Pancreas (tissue), 10 donors: ENCODE results near the gene GNAI1. TPM values are rescaled to one million over a fixed set of nuclear protein-coding genes. Genes with fewer than 3 reads are reported as not detected.

Source experiments
- ATAC-seq, 4 donors: fragments of 200-7000 bp; cut with Tn5 transposase; one replicate each; pipeline versions ENCODE4 v1.8.0 to v1.9.1; 2020; ENCODE audit warnings: mild to moderate bottlenecking in 4 of 4, moderate library complexity in 4 of 4
- DNase-seq, 6 donors: peaks; one replicate each; pipeline ENCODE4 v3.0.0-alpha.2; 2020
- FAIRE-seq: peaks from 2 replicates; lab custom pipeline; 2012; peaks lifted over from hg19 to GRCh38; lab: Jason Lieb, UNC
- H3K27ac ChIP-seq, 4 donors: fragments of 200-600 bp; sonication (generic); 1 replicate in 3 of 4; 2 replicates in 1 of 4; pipeline versions ENCODE4 v1.5.0 to v1.8.0; 2020
- H3K27me3 ChIP-seq, 4 donors: fragments of 200-600 bp; one replicate each; pipeline ENCODE4 v1.8.0; 2021
- H3K36me3 ChIP-seq, 3 donors: fragments of 200-600 bp; sonication (generic) in 1 of 3; one replicate each; pipeline versions ENCODE4 v1.5.0 to v1.8.0; 2020 to 2021
- H3K4me1 ChIP-seq, 3 donors: fragments of 200-600 bp; one replicate each; pipeline ENCODE4 v1.8.0; 2021
- H3K4me3 ChIP-seq, 4 donors: fragments of 200-600 bp; sonication (generic) in 2 of 4; one replicate each; pipeline versions ENCODE4 v1.5.0 to v1.8.0; 2020 to 2021
- H3K9me3 ChIP-seq, 4 donors: fragments of 200-600 bp; one replicate each; pipeline ENCODE4 v1.8.0; 2021
- WGBS, 2 donors: extraction: QIAGEN DNeasy Blood & Tissue Kit; methylation state at CpG; one replicate each; pipeline ENCODE4 v1.1.7; 2013; 5-methylcytosine and 5-hydroxymethylcytosine counted together
- intact Hi-C, 3 donors: fragments of 100-400 bp; cut with DNase I; formaldehyde crosslinking; loops; one replicate each; pipeline versions ENCODE4 v1.11.1 to v1.14.2; 2022
- polyA plus RNA-seq, 2 donors: library from polyadenylated mRNA; stranded (reverse); fragments of 200-250 nt; gene quantifications; one replicate each; pipeline ENCODE4 v1.2.3, GENCODE V29; 2013
- total RNA-seq, 6 donors: library from RNA; stranded (reverse); fragmentation: NEBNext Ultra II Directional in 4 of 6; extraction: Animal tissue kit (Norgen Biotek cat#: 25700) in 4 of 6; gene quantifications; one replicate each; pipeline versions ENCODE4 v1.2.1 to v1.2.4, GENCODE V29; 2021 to 2023
- TF ChIP-seq, protein P1 (sequence below), 4 donors: fragments of 200-600 bp; sonication (generic) in 3 of 4; IDR thresholded peaks; one replicate each; pipeline versions ENCODE4 v1.5.0 to v1.8.0; 2021; ENCODE audit warnings: antibody characterized with exemption in 4 of 4
- donor health status: healthy with polysubstance abuse.
- donor health status: DM: no; HTN: no; CAD: no; lungs with moderate emphysema.
- donor health status: DM: no; HTN: no; CAD: no.
- donor health status: control.
- donor health status: control.
- donor health status: Bipolar disorder and iron deficiency.
- donor health status: DM: yes; HTN: yes; CAD: no.
- donor health status: DM: no; HTN: no; CAD: no.
- donor health status: DM: no; HTN: no; CAD: no.
- donor health status: DM: yes; HTN: yes; CAD: no.

Gene GNAI1
- total and polyA plus RNA-seq, 8 donors, result 3.0 to 25.9 (median 5.4) TPM

DNA sequence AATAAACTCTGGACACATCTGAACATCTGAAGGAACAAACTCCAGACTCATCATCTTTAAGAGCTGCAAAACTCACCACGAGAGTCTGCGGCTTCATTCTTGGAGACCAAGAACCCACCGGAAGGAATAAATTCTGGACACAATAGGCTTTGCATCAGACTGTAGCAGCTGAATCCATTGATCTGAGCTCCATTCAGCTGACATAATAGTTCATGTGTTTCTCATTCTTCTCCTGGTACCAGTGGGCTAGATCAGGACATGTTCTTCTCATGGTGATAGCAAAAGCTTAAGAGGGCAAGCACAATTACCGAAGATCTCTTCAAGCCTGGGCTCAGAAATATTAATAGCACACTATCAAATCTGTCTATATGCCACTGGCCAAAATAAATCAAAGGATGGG lies 20.5 kb upstream of the GNAI1 start:
- intact Hi-C loops, result no loop called here
- Histone ChIP-seq H3K4me1 (no peaks in the 10 kb centered on the region), H3K27me3 (no peaks in the 10 kb centered on the region), H3K4me3 (no peak overlapping the region), H3K9me3 (no peaks in the 10 kb centered on the region), H3K27ac (no peak overlapping the region), H3K36me3 (no peaks in the 10 kb centered on the region)
- DNase-seq (no peak), ATAC-seq (no peak), FAIRE-seq (no peak)
- 74 to 83% methylated on average over 4 of the region's 4 CpGs for WGBS, 2 donors
- TF ChIP-seq, protein P1, sequence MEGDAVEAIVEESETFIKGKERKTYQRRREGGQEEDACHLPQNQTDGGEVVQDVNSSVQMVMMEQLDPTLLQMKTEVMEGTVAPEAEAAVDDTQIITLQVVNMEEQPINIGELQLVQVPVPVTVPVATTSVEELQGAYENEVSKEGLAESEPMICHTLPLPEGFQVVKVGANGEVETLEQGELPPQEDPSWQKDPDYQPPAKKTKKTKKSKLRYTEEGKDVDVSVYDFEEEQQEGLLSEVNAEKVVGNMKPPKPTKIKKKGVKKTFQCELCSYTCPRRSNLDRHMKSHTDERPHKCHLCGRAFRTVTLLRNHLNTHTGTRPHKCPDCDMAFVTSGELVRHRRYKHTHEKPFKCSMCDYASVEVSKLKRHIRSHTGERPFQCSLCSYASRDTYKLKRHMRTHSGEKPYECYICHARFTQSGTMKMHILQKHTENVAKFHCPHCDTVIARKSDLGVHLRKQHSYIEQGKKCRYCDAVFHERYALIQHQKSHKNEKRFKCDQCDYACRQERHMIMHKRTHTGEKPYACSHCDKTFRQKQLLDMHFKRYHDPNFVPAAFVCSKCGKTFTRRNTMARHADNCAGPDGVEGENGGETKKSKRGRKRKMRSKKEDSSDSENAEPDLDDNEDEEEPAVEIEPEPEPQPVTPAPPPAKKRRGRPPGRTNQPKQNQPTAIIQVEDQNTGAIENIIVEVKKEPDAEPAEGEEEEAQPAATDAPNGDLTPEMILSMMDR (IDR thresholded peaks at IDR 0.05), result no peak

DNA sequence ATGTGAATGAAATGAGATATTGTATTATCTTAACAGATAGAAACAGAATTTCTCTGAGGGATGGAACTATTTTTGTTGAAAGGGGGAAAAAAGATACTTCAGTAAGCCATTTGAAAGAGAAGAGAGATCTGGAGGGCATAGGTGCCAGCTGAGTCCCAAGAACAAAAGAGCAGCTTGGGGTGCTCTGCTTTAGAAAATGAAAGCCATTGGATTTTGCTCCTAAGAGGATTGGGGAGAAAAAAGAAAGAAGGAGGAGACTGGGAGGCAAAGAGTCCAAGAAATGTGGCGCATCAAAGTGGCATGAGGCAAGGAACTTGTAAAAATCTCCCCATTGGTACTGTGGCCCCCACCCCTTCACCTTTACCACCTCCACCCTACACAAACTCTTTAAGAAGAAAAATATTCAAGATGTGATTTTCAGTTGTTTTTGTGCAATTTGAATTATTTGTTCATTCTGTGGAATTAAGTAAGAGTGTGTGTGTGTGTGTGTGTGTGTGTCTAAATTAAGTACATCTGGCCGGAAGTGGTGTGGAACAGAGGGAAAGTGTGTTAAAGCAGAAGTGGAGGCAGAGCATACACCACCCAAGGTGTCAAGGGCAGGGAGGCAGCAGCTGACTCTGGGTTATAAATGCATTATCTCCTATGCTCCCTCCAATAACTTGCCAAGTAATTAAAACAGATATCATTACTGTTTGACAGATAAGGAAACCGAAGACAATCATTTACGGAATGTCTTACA lies 9.9 kb upstream of the GNAI1 start:
- Histone ChIP-seq H3K9me3 (no peaks in the 10 kb centered on the region), H3K27ac (no peak overlapping the region), H3K27me3 (no peaks in the 10 kb centered on the region), H3K4me3 (no peak overlapping the region), H3K36me3 (no peaks in the 10 kb centered on the region), H3K4me1 (no peaks in the 10 kb centered on the region)
- DNase-seq (no peak), FAIRE-seq (no peak), ATAC-seq (no peak)
- intact Hi-C loops, result no loop called here
- TF ChIP-seq, protein P1 (IDR thresholded peaks at IDR 0.05), result no peak
- 53 to 63% methylated on average over 4 of the region's 4 CpGs for WGBS, 2 donors

DNA sequence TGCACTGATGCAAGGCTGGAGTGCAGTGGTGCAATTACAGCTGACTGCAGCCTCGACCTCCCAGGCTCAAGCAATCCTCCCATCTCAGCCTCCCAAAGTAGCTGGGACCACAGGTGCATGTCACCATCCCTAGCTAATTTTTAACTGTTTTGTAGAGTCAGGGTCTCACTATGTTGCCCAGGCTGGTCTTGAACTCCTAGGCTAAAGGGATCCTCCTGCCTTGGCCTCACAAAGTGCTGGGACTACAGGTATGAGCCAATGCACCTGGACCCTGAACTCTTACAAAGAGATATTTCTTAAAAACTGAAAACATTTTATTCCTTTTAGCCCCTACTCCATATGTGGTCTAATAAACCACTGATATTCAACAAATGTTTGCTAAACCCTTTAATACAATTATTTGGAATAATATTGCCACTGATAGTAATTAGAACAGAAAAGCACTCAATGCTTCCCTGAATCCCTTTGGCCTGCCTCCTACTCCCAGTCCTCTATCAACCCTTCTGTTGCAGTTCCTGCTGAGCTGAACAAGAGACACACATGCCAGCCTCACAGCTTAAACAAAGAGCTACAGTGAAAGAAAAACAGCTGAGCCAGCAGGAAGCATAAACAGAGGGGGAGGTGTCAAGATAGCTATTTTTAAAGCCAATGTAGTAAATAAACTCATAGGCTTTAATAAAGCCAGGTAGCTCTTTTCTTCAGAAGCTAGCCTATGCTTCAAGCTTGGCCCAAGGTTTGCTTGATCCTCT lies 7.0 kb upstream of the GNAI1 start:
- intact Hi-C loops, result no loop called here
- H3K4me3 ChIP-seq, result no peak overlapping the region
- 70 to 88% methylated on average over 1 of the region's 1 CpG for WGBS, 2 donors
- TF ChIP-seq, protein P1 (IDR thresholded peaks at IDR 0.05), result no peak
- ATAC-seq, result peak in 3 of 4 donors; percentile 87 to 92 (median 91)
- no peak for FAIRE-seq
- H3K36me3 ChIP-seq, result no peaks in the 10 kb centered on the region
- peak in 2 of 6 donors; percentile 13 to 23 for DNase-seq
- H3K9me3 ChIP-seq, result no peaks in the 10 kb centered on the region
- H3K4me1 ChIP-seq, result no peaks in the 10 kb centered on the region
- H3K27ac ChIP-seq, result peak overlapping the region in 1 of 4 donors; percentile 22
- no peaks in the 10 kb centered on the region for H3K27me3 ChIP-seq

DNA sequence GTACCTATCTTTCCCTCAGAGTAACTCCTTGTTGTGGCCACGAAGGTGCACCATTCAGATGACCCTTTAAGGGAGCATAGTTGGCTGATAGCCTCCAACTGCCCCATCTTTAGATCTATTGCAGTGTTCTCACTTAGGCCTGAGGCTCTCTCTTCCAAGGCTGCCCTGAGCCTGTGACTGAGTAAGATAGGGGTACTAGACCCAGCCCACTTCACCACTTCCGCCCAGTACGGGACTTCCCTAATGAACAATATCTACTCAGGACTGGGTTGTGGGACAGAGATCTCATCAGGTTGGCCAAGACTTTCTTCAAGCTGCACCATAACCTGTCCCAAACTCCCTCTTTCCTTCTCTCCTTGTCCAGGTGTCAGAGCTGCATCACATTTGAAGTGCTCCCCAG lies 5.7 kb upstream of the GNAI1 start:
- FAIRE-seq, result no peak
- TF ChIP-seq, protein P1 (IDR thresholded peaks at IDR 0.05), result no peak
- WGBS, 2 donors, result 91 to 92% methylated on average over 3 of the region's 3 CpGs
- Histone ChIP-seq H3K27me3 (no peaks in the 10 kb centered on the region), H3K4me1 (peaks cover 0 to 6% (median 0%) of the 10 kb centered on the region in 3 donors), H3K36me3 (no peaks in the 10 kb centered on the region), H3K4me3 (no peak overlapping the region), H3K27ac (no peak overlapping the region), H3K9me3 (no peaks in the 10 kb centered on the region)
- ATAC-seq, result no peak
- intact Hi-C loops, result no loop called here
- DNase-seq, result no peak
